ENCODE results near the gene RAB4A.

The RAB4A gene

DNA sequence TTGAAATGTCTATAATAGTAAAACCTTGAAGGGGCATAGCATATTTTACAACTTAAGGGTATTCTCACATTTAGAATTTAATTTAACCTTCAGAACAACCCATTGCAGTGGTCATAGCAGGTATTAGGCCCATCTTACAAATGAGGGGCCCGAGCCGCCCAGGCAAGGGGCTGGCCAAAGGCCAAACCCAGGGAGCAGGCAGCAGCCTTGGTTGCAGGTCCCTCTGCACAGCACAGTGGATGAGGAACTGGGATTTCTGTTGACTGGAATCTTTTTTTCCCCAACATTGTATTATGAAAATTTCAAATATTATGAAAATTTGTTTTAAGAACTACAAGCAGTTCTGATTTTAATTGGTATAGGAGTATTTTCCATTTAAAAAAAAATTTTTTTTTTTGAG lies 38.8 kb downstream of the RAB4A start:
- DNase-seq (ENCODE audit: low read depth): no peak
- in situ Hi-C loops (cut with HindIII; ENCODE audit: low sequenced_read_pairs): no loop called here

DNA sequence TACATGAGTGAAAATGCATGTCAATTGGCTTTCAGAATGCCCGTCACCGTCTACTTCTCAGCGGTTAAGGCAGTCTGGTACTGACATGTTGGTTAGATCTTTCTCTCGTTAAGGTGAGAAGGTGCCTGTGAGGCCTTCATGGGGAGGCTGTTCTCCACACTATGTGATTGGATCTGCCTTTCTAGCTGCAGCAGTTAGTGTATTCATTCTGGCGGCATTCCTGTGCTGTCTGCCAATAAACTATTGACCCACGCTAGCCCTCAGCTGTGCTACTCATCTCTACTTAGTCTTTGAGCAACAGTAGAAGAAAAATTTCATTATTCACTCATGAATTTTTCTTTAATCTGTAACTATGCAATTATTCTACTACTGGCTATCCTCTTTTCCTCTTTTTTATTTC lies 39.9 kb downstream of the RAB4A start:
- H3K4me3 ChIP-seq (ENCODE audit: low read depth, low read length): no peak overlapping the region
- no peak for DNase-seq (ENCODE audit: low read depth)
- TF ChIP-seq, protein P1, sequence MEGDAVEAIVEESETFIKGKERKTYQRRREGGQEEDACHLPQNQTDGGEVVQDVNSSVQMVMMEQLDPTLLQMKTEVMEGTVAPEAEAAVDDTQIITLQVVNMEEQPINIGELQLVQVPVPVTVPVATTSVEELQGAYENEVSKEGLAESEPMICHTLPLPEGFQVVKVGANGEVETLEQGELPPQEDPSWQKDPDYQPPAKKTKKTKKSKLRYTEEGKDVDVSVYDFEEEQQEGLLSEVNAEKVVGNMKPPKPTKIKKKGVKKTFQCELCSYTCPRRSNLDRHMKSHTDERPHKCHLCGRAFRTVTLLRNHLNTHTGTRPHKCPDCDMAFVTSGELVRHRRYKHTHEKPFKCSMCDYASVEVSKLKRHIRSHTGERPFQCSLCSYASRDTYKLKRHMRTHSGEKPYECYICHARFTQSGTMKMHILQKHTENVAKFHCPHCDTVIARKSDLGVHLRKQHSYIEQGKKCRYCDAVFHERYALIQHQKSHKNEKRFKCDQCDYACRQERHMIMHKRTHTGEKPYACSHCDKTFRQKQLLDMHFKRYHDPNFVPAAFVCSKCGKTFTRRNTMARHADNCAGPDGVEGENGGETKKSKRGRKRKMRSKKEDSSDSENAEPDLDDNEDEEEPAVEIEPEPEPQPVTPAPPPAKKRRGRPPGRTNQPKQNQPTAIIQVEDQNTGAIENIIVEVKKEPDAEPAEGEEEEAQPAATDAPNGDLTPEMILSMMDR (IDR thresholded peaks at IDR 0.05; ENCODE audit: low read depth, low read length, missing control alignments): no peak
- in situ Hi-C loops (cut with HindIII; ENCODE audit: low sequenced_read_pairs): no loop called here

More for the DNA sequence above, 38.8 kb downstream of the RAB4A start:
- TF ChIP-seq, protein P1 (IDR thresholded peaks at IDR 0.05; ENCODE audit: low read depth, low read length, missing control alignments): no peak
- H3K4me3 ChIP-seq (ENCODE audit: low read depth, low read length): no peak overlapping the region

DNA sequence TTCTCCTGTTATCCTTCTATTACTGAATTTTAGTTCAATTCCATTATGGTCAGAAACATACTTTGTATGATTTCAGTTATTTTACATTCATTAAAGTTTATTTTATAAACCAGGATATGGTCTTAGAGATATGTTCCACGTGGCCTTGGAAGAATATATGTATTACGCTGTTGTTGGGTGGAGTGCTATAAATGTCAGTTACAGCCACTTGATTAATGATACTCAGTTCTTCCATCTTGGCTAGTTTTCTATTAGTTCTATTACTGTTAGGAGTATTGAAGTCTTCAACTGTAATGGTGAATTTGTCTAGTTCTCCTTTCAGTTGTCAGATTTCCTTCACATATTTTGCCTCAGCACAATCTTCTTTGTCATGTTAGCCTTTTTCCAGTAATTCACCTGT lies 45.3 kb downstream of the RAB4A start:
- in situ Hi-C loops (cut with HindIII; ENCODE audit: low sequenced_read_pairs): no loop called here
- TF ChIP-seq, protein P1 (IDR thresholded peaks at IDR 0.05; ENCODE audit: low read depth, low read length, missing control alignments): no peak
- no peak overlapping the region for H3K4me3 ChIP-seq (ENCODE audit: low read depth, low read length)
- DNase-seq (ENCODE audit: low read depth): no peak

DNA sequence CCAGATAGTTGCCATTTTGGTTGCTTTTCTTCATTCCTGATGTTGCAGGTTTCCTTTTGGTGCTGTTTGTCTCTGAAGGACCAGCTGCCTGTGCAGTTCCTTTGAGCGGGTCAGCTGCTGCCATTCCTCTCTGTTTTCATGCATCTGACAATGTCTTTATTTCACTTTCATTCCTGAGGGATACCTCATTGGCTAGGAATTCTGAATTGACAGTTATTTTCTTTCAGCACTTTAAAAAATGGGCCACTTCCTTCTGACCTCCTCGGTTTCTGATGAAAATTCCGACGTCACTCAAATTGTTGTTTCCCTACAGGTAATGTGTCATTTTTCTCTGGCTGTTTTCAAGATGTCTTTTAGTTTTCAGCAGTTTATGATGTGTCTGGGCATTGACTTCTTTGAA lies 47.1 kb downstream of the RAB4A start:
- in situ Hi-C loops (cut with HindIII; ENCODE audit: low sequenced_read_pairs): no loop called here
- no peak for DNase-seq (ENCODE audit: low read depth)
- H3K4me3 ChIP-seq (ENCODE audit: low read depth, low read length): no peak overlapping the region
- TF ChIP-seq, protein P1 (IDR thresholded peaks at IDR 0.05; ENCODE audit: low read depth, low read length, missing control alignments): no peak

DNA sequence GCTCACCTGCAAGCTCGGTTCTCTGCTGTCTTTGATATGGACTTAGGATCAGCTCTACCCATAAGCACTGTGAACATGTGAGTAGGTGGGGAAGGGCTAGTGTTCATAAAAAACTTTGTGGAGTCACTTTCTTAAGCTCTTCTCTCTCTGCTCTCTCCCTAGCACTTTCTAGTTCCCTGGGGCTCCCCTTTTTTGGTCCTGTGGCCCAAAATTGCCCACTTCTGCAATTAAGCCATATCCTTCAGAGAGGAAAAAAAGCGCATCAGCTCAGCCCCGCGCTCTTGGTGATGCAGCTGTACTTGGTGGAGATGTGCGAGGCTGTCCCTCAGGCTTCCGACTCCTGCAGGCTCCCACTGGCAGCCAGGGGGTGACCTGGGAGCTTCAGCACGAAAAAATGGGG lies 48.6 kb downstream of the RAB4A start:
- in situ Hi-C loops (cut with HindIII; ENCODE audit: low sequenced_read_pairs): no loop called here
- no peak overlapping the region for H3K4me3 ChIP-seq (ENCODE audit: low read depth, low read length)
- DNase-seq (ENCODE audit: low read depth): no peak
- TF ChIP-seq, protein P1 (IDR thresholded peaks at IDR 0.05; ENCODE audit: low read depth, low read length, missing control alignments): no peak

DNA sequence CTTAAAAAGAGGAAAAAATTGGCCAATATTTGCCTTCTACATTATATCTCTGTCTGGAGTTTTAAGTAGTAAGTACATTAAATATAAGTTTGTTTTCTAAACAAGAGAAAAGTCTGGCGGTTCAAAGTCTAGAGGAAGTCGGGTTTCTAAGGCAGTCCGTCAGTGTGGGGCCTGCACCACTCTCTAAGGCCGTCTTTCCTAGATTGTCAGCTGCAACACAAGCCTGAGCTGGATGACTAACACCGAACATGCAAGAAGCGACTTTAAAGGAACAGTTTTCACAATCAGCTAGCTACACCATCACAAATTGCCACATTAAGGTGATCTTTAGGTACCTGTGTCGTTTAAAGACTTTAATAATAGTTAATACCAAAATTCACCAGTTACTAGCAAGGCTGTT lies 52.3 kb downstream of the RAB4A start:
- no peak overlapping the region for H3K4me3 ChIP-seq (ENCODE audit: low read depth, low read length)
- no peak for DNase-seq (ENCODE audit: low read depth)
- TF ChIP-seq, protein P1 (IDR thresholded peaks at IDR 0.05; ENCODE audit: low read depth, low read length, missing control alignments): no peak
- in situ Hi-C loops (cut with HindIII; ENCODE audit: low sequenced_read_pairs): no loop called here

Data from astrocyte of the cerebellum (primary cell).